ENCODE results near the gene MS4A5. TPM values are rescaled to one million over a fixed set of nuclear protein-coding genes. Genes with fewer than 3 reads are reported as not detected.

The MS4A5 gene
- polyA plus RNA-seq, 1 donor from 2014 or later: not detected

DNA sequence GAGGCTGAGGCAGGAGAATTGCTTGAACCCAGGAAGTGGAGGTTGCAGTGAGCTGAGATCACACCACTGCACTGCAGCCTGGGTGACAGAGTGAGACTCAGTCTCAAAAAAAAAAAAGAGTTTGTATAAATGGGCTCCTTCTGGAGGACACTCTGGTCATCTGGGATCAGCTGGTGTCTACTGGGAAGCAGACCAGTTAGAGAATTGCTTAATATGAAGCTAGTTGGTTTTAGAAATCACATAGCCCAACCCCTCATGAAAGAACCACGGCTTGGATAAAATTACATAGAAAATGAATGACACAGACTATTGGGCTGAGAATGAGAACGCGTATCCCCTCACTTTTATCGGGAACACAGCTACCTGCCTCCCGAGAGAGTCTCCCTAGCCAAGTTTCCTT lies 36.4 kb upstream of the MS4A5 start:
- H3K79me2 ChIP-seq (replicated peaks; ENCODE audit: insufficient read depth, low read length): no peaks in the 10 kb centered on the region
- H3K27ac ChIP-seq (ENCODE audit: low read length): no peak overlapping the region

DNA sequence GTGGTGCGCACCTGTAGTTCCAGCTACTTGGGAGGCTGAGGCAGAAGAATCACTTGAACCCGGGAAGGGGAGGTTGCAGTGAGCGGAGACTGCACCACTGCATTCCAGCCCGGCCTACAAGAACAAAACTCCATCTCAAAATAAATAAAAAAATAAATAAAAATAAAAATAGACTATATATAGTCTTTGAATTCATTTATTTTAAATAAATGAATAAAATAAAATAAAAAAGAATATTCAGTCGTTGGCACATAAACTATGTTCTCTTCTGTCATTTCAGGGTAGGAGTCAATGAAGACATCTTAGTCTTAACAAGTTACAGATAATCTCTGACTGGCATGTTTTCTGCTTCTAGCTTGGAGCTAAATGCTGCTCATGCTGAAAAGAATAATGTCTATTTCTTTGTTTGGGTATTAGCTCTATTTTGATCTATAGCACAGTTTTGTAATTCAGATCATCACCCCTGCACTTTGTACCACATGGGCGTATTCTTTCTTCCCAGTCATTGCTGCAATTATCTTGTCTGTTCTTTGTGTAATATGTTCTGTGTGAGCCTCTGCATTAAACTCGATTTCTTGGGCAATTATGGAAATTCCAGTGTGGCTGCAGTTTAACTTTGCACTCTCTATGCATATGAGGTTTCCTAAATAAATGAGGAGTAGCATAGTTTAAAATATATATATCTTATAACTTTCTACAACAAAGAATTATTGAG lies 34.5 kb upstream of the MS4A5 start:
- Histone ChIP-seq H4K20me1 (ENCODE audit: insufficient read depth) (no peaks in the 10 kb centered on the region), H3K27me3 (ENCODE audit: insufficient read depth, low read depth, low read length) (peaks cover 5% of the 10 kb centered on the region), H3K9ac (ENCODE audit: low read length) (no peak overlapping the region), H3K4me2 (ENCODE audit: low read length) (no peak overlapping the region), H3K4me3 (ENCODE audit: low read length) (no peak overlapping the region), H3K9me3 (ENCODE audit: low read length) (no peaks in the 10 kb centered on the region), H3F3A (ENCODE audit: insufficient read depth, low read length, poor library complexity, severe bottlenecking) (no peaks in the 10 kb centered on the region), H3K27ac (ENCODE audit: low read length) (peak overlapping the region; percentile 22), H3K36me3 (ENCODE audit: insufficient read depth, low read length) (no peaks in the 10 kb centered on the region), H3K79me2 (replicated peaks; ENCODE audit: insufficient read depth, low read length) (no peaks in the 10 kb centered on the region), H3K9me2 (ENCODE audit: insufficient read depth, low read length) (no peaks in the 10 kb centered on the region), H2AFZ (ENCODE audit: low read depth, low read length) (no peak overlapping the region)
- TF ChIP-seq POLR2AphosphoS5 (IDR thresholded peaks at IDR 0.05) (peak; percentile 73), EP300 (conservative IDR thresholded peaks at IDR 0.05; ENCODE audit: poor library complexity, severe bottlenecking) (peak; percentile 60)
- TF ChIP-seq, protein P1, sequence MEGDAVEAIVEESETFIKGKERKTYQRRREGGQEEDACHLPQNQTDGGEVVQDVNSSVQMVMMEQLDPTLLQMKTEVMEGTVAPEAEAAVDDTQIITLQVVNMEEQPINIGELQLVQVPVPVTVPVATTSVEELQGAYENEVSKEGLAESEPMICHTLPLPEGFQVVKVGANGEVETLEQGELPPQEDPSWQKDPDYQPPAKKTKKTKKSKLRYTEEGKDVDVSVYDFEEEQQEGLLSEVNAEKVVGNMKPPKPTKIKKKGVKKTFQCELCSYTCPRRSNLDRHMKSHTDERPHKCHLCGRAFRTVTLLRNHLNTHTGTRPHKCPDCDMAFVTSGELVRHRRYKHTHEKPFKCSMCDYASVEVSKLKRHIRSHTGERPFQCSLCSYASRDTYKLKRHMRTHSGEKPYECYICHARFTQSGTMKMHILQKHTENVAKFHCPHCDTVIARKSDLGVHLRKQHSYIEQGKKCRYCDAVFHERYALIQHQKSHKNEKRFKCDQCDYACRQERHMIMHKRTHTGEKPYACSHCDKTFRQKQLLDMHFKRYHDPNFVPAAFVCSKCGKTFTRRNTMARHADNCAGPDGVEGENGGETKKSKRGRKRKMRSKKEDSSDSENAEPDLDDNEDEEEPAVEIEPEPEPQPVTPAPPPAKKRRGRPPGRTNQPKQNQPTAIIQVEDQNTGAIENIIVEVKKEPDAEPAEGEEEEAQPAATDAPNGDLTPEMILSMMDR (IDR thresholded peaks at IDR 0.05; ENCODE audit: poor library complexity, severe bottlenecking): no peak

More for the DNA sequence above, 36.4 kb upstream of the MS4A5 start:
- Histone ChIP-seq H3F3A (ENCODE audit: insufficient read depth, low read length, poor library complexity, severe bottlenecking) (no peaks in the 10 kb centered on the region), H3K9me2 (ENCODE audit: insufficient read depth, low read length) (no peaks in the 10 kb centered on the region), H4K20me1 (ENCODE audit: insufficient read depth) (no peaks in the 10 kb centered on the region), H2AFZ (ENCODE audit: low read depth, low read length) (no peak overlapping the region), H3K9me3 (ENCODE audit: low read length) (no peaks in the 10 kb centered on the region), H3K4me2 (ENCODE audit: low read length) (no peak overlapping the region), H3K4me3 (ENCODE audit: low read length) (no peak overlapping the region), H3K9ac (ENCODE audit: low read length) (no peak overlapping the region), H3K27me3 (ENCODE audit: insufficient read depth, low read depth, low read length) (peaks cover 1% of the 10 kb centered on the region), H3K36me3 (ENCODE audit: insufficient read depth, low read length) (no peaks in the 10 kb centered on the region)
- TF ChIP-seq, protein P1 (IDR thresholded peaks at IDR 0.05; ENCODE audit: poor library complexity, severe bottlenecking): no peak
- no peak for TF ChIP-seq EZH2 (IDR thresholded peaks at IDR 0.05; ENCODE audit: borderline replicate concordance, insufficient read depth, low read length, poor library complexity, severe bottlenecking)
- no peak for TF ChIP-seq MXI1 (conservative IDR thresholded peaks at IDR 0.05; ENCODE audit: poor library complexity, severe bottlenecking)
- TF ChIP-seq TAF1 (IDR thresholded peaks at IDR 0.05; ENCODE audit: low read depth): no peak
- TF ChIP-seq, protein P2, sequence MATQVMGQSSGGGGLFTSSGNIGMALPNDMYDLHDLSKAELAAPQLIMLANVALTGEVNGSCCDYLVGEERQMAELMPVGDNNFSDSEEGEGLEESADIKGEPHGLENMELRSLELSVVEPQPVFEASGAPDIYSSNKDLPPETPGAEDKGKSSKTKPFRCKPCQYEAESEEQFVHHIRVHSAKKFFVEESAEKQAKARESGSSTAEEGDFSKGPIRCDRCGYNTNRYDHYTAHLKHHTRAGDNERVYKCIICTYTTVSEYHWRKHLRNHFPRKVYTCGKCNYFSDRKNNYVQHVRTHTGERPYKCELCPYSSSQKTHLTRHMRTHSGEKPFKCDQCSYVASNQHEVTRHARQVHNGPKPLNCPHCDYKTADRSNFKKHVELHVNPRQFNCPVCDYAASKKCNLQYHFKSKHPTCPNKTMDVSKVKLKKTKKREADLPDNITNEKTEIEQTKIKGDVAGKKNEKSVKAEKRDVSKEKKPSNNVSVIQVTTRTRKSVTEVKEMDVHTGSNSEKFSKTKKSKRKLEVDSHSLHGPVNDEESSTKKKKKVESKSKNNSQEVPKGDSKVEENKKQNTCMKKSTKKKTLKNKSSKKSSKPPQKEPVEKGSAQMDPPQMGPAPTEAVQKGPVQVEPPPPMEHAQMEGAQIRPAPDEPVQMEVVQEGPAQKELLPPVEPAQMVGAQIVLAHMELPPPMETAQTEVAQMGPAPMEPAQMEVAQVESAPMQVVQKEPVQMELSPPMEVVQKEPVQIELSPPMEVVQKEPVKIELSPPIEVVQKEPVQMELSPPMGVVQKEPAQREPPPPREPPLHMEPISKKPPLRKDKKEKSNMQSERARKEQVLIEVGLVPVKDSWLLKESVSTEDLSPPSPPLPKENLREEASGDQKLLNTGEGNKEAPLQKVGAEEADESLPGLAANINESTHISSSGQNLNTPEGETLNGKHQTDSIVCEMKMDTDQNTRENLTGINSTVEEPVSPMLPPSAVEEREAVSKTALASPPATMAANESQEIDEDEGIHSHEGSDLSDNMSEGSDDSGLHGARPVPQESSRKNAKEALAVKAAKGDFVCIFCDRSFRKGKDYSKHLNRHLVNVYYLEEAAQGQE (IDR thresholded peaks at IDR 0.05; ENCODE audit: borderline replicate concordance): no peak
- TF ChIP-seq RAD21 (conservative IDR thresholded peaks at IDR 0.05): no peak
- no peak for TF ChIP-seq SMC3 (conservative IDR thresholded peaks at IDR 0.05; ENCODE audit: poor library complexity)
- no peak for TF ChIP-seq EP300 (conservative IDR thresholded peaks at IDR 0.05; ENCODE audit: poor library complexity, severe bottlenecking)
- no peak for TF ChIP-seq POLR2AphosphoS5 (IDR thresholded peaks at IDR 0.05)
